Cardiac muscle cell (in vitro differentiated cells and primary cell): Measurements from ENCODE around the gene MICALL2. TPM values are rescaled to one million over a fixed set of nuclear protein-coding genes. Genes with fewer than 3 reads are reported as not detected.
"Not testable (repeated sequence)": the region's sequence is repeated elsewhere in the genome, so short reads cannot be mapped to it uniquely, and the experiment has no call there.

ENCODE experiments used
- DNase-seq, 2 donors: peaks; one replicate each; pipeline versions ENCODE4 v3.0.0 to v3.0.0-alpha.2; 2010 to 2017; ENCODE audit warnings: low read depth in 1 of 2, low spot score in 1 of 2
- H3K27ac ChIP-seq: fragments of 200-600 bp; sonication (generic); 2 replicates; pipeline ENCODE4 v1.5.1; 2016
- H3K27me3 ChIP-seq: fragments of 200-600 bp; sonication (generic); 2 replicates; pipeline ENCODE4 v1.6.0; 2016; ENCODE audit warnings: control low read depth
- H3K36me3 ChIP-seq: fragments of 200-600 bp; sonication (generic); 2 replicates; pipeline ENCODE4 v1.5.1; 2016; ENCODE audit warnings: control low read depth
- H3K4me1 ChIP-seq: fragments of 200-600 bp; sonication (generic); 2 replicates; pipeline ENCODE4 v1.8.1; 2017; ENCODE audit warnings: low read depth, mild to moderate bottlenecking, mixed run types
- H3K4me3 ChIP-seq: fragments of 200-600 bp; sonication (generic); 2 replicates; pipeline ENCODE4 v1.5.1; 2016; ENCODE audit warnings: mild to moderate bottlenecking
- H3K9me3 ChIP-seq: fragments of 200-600 bp; sonication (generic); 2 replicates; pipeline ENCODE4 v1.5.1; 2017; ENCODE audit warnings: low read depth, mild to moderate bottlenecking, control low read depth
- CTCF ChIP-seq: IDR thresholded peaks from 2 replicates; pipeline ENCODE4 v1.5.1; 2012; ENCODE audit warnings: low read depth, mild to moderate bottlenecking, low read length
- polyA plus RNA-seq: library from polyadenylated mRNA; unstranded; fragments of >200 nt; fragmentation: Nextera tagmentation; extraction: Ambion mirVana; gene quantifications from 2 replicates; pipeline ENCODE4 v1.2.1, GENCODE V29; 2016
- total RNA-seq: library from RNA; depleted of rRNA; stranded (reverse); fragments of >200 nt; gene quantifications from 2 replicates; pipeline ENCODE4 v1.2.3, GENCODE V29; 2016

Gene MICALL2
- total and polyA plus RNA-seq, 2 experiments from 2014 or later, result 19.5 to 22.0 TPM

GRCh38 chr7:1446620-1447032 lies 12.6 kb downstream of the MICALL2 start:
- H3K4me1 ChIP-seq, result no peaks in the 10 kb centered on the region
- no peak overlapping the region for H3K4me3 ChIP-seq
- no peak for DNase-seq
- no peak overlapping the region for H3K27ac ChIP-seq
- H3K9me3 ChIP-seq, result no peaks in the 10 kb centered on the region
- no peak for TF ChIP-seq CTCF
- H3K27me3 ChIP-seq, result no peaks in the 10 kb centered on the region
- no peaks in the 10 kb centered on the region for H3K36me3 ChIP-seq

- H3K36me3 ChIP-seq, H3K27me3 ChIP-seq, H3K9me3 ChIP-seq, H3K27ac ChIP-seq, H3K4me3 ChIP-seq, H3K4me1 ChIP-seq: not testable (repeated sequence)
- peak in 1 of 2 donors; percentile 73 for DNase-seq
Measured at GRCh38 chr7:1446026-1446425, 13.2 kb downstream of the MICALL2 start.

- no peaks in the 10 kb centered on the region for H3K36me3 ChIP-seq
- DNase-seq, result no peak
- TF ChIP-seq CTCF, result no peak
Measured at GRCh38 chr7:1445341-1445740, 13.9 kb downstream of the MICALL2 start.

GRCh38 chr7:1444925-1445322 lies 14.3 kb downstream of the MICALL2 start:
- Histone ChIP-seq H3K27me3 (no peaks in the 10 kb centered on the region), H3K4me3 (no peak overlapping the region), H3K27ac (no peak overlapping the region), H3K9me3 (no peaks in the 10 kb centered on the region), H3K4me1 (no peaks in the 10 kb centered on the region), H3K36me3 (no peaks in the 10 kb centered on the region)
- no peak for TF ChIP-seq CTCF
- no peak for DNase-seq

More at GRCh38 chr7:1445341-1445740, 13.9 kb downstream of the MICALL2 start:
- no peaks in the 10 kb centered on the region for H3K27me3 ChIP-seq
- no peak overlapping the region for H3K4me3 ChIP-seq
- no peak overlapping the region for H3K27ac ChIP-seq
- no peaks in the 10 kb centered on the region for H3K4me1 ChIP-seq
- no peaks in the 10 kb centered on the region for H3K9me3 ChIP-seq

- TF ChIP-seq CTCF, result no peak
- H3K4me3 ChIP-seq, result no peak overlapping the region
- no peaks in the 10 kb centered on the region for H3K9me3 ChIP-seq
- H3K36me3 ChIP-seq, result no peaks in the 10 kb centered on the region
- DNase-seq, result no peak
- no peak overlapping the region for H3K27ac ChIP-seq
- H3K27me3 ChIP-seq, result no peaks in the 10 kb centered on the region
- no peaks in the 10 kb centered on the region for H3K4me1 ChIP-seq
Measured at GRCh38 chr7:1444214-1444924, 14.9 kb downstream of the MICALL2 start.

GRCh38 chr7:1443587-1444200 lies 15.6 kb downstream of the MICALL2 start:
- H3K4me3 ChIP-seq, H3K27me3 ChIP-seq, H3K36me3 ChIP-seq, H3K4me1 ChIP-seq, H3K27ac ChIP-seq, H3K9me3 ChIP-seq, DNase-seq: not testable (repeated sequence)
